Progenitor cell of endocrine pancreas (in vitro differentiated cells): ENCODE results near the gene RPS19BP1. TPM values are rescaled to one million over a fixed set of nuclear protein-coding genes. Genes with fewer than 3 reads are reported as not detected.

ENCODE experiments used
- DNase-seq: peaks from one replicate; pipeline ENCODE4 v3.0.0; 2021; ENCODE audit warnings: low spot score; ENCODE audit not compliant: unreplicated experiment
- H3K27ac Mint-ChIP-seq: 2 replicates; pipeline ENCODE4 v1.8.0; 2021; ENCODE audit warnings: mild to moderate bottlenecking, moderate library complexity, mixed read lengths
- H3K27me3 Mint-ChIP-seq: 2 replicates; pipeline ENCODE4 v1.8.0; 2021; ENCODE audit warnings: mixed read lengths
- H3K36me3 Mint-ChIP-seq: 2 replicates; pipeline ENCODE4 v1.8.0; 2022; ENCODE audit warnings: mixed read lengths; ENCODE audit not compliant: insufficient read depth
- H3K4me1 Mint-ChIP-seq: 2 replicates; pipeline ENCODE4 v1.8.0; 2021; ENCODE audit warnings: low read depth, mixed read lengths
- H3K4me3 Mint-ChIP-seq: 2 replicates; pipeline ENCODE4 v1.8.0; 2021; ENCODE audit warnings: low read depth, mild to moderate bottlenecking, moderate library complexity, mixed read lengths
- H3K9me3 Mint-ChIP-seq: 2 replicates; pipeline ENCODE4 v1.8.0; 2021; ENCODE audit warnings: low read depth, mixed read lengths
- CTCF ChIP-seq: fragments of 200-600 bp; sonication (generic); IDR thresholded peaks from one replicate; pipeline ENCODE4 v1.5.0; 2021; ENCODE audit warnings: antibody characterized with exemption, mild to moderate bottlenecking; ENCODE audit not compliant: unreplicated experiment
- total RNA-seq: library from RNA; stranded (reverse); gene quantifications from 2 replicates; pipeline ENCODE4 v1.2.1, GENCODE V29; 2021

Gene RPS19BP1
- total RNA-seq, 1 donor from 2014 or later = 48.2 TPM

- H3K27ac Mint-ChIP-seq = no peak overlapping the region
- no peaks in the 10 kb centered on the region for H3K9me3 Mint-ChIP-seq
- no peak for DNase-seq
- peaks cover 8% of the 10 kb centered on the region for H3K4me1 Mint-ChIP-seq
- no peaks in the 10 kb centered on the region for H3K27me3 Mint-ChIP-seq
- TF ChIP-seq CTCF = peak; percentile 76
- no peak overlapping the region for H3K4me3 Mint-ChIP-seq
- peaks cover 21% of the 10 kb centered on the region for H3K36me3 Mint-ChIP-seq
These were observed 18.1 kb downstream of the RPS19BP1 start for GRCh38 chr22:39514373-39514973.

- Mint-ChIP-seq H3K9me3 (no peaks in the 10 kb centered on the region), H3K4me3 (no peak overlapping the region), H3K4me1 (peaks cover 3% of the 10 kb centered on the region), H3K36me3 (peaks cover 21% of the 10 kb centered on the region), H3K27ac (no peak overlapping the region), H3K27me3 (no peaks in the 10 kb centered on the region)
- no peak for TF ChIP-seq CTCF
- no peak for DNase-seq
These were observed 18.8 kb downstream of the RPS19BP1 start for GRCh38 chr22:39513791-39514190.

GRCh38 chr22:39512026-39512425, 20.5 kb downstream of the RPS19BP1 start:
- H3K9me3 Mint-ChIP-seq = no peaks in the 10 kb centered on the region
- H3K4me3 Mint-ChIP-seq = no peak overlapping the region
- no peak for TF ChIP-seq CTCF
- DNase-seq = no peak
- H3K27me3 Mint-ChIP-seq = no peaks in the 10 kb centered on the region
- peaks cover 23% of the 10 kb centered on the region for H3K36me3 Mint-ChIP-seq
- no peaks in the 10 kb centered on the region for H3K4me1 Mint-ChIP-seq
- no peak overlapping the region for H3K27ac Mint-ChIP-seq

- no peaks in the 10 kb centered on the region for H3K9me3 Mint-ChIP-seq
- H3K27me3 Mint-ChIP-seq = no peaks in the 10 kb centered on the region
- no peaks in the 10 kb centered on the region for H3K4me1 Mint-ChIP-seq
- no peak overlapping the region for H3K4me3 Mint-ChIP-seq
- H3K27ac Mint-ChIP-seq = no peak overlapping the region
- peaks cover 28% of the 10 kb centered on the region for H3K36me3 Mint-ChIP-seq
- DNase-seq = no peak
- no peak for TF ChIP-seq CTCF
These were observed 21.3 kb downstream of the RPS19BP1 start for GRCh38 chr22:39511226-39511625.

GRCh38 chr22:39510529-39511149, 21.9 kb downstream of the RPS19BP1 start:
- Mint-ChIP-seq H3K9me3 (no peaks in the 10 kb centered on the region), H3K27ac (no peak overlapping the region), H3K4me3 (no peak overlapping the region), H3K4me1 (no peaks in the 10 kb centered on the region), H3K27me3 (no peaks in the 10 kb centered on the region), H3K36me3 (peaks cover 27% of the 10 kb centered on the region)
- DNase-seq = no peak
- TF ChIP-seq CTCF = no peak
